Raji (cell line): ENCODE data around the gene SMAD4.
A peak's percentile ranks its signal among the peaks of the same experiment; 100 is the strongest.

Source experiments
- POLR2A ChIP-seq: IDR thresholded peaks from 2 replicates; pipeline ENCODE4 v1.6.1; 2011; ENCODE audit warnings: low read depth, low read length, control low read depth; ENCODE audit not compliant: insufficient read depth

Gene SMAD4

DNA sequence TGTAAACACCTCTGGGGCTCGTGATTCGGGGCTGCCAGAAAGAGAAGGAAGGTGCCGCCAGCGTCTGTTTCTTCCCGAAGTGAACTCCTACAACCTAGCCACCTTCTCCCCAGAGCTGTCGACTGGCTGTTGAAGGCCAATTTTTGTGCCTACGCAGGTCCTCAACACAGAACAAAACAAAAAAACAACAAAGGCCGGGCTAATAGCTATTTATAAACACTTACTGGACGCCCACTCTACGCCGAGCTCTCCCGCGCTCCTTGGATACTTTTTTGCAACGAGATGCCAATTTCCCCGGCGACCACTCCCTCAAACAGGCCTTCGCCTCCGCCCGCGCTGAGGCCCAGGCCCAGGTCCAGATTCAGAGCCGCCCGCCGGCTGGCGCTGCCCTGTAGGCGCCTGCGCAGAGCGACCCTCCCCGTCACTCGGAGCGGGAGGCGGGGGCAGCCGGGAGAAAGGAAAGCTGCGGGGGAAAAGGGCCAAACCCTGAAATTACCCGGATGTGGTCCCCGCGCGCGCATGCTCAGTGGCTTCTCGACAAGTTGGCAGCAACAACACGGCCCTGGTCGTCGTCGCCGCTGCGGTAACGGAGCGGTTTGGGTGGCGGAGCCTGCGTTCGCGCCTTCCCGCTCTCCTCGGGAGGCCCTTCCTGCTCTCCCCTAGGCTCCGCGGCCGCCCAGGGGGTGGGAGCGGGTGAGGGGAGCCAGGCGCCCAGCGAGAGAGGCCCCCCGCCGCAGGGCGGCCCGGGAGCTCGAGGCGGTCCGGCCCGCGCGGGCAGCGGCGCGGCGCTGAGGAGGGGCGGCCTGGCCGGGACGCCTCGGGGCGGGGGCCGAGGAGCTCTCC is at the start of gene SMAD4:
Gene SMAD4 (plus strand): TSS at position 520 of the 843 bp plus-strand sequence. CDS start 16,834 bp downstream, outside the sequence.
- TF ChIP-seq POLR2A = peak; percentile 96

DNA sequence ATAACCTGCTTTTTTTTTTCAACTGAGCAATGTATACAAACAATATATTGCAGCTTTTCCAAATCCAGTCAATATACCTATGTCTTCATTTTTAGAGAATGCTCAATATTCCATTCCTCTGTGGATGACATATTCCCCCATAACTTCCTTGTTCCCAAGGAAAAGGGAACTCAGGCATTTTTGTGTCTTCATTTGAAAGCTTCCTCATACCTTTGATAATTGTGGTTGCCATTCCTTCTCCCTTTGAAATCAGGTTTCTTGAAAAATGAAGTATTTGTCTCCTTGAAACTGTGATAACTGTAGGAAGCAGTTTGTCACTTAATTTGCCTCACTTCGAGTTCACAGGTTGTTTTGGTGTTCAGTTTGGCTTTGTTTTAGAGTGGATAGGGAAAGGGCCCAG is 48.6 kb upstream of the SMAD4 start:
- TF ChIP-seq POLR2A = no peak

DNA sequence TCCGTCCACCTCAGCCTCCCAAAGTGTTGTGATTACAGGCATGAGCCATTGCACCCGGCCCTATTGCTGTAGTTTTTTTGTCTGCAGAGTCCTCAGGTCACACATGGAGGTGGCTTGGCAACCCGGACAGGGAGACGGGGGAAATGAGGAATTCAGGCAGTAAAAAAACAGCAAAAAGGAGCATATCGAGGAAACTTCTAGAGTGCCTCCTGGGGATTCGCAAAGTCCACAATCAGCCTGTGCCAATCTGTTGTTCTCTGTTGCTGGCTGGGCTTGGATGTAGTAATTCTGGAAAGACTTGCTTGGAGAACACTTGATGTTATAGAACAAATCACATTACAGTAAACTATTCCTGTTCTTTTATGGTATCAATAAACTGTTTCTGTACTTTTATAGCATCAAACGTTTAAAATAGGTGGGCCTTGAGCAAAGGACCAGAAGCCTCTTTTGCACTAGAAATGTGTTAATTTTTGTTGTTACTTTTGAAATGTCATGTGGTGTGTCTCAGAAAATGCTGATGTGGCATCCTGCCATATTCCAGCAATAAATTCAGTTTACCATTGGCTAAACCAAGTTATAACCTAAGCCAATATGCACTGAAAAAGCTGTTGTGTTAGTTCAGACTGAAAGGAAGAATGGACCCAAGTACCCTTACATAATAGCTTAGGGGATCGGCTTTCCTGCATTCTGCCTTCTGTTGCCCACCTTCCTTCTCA is 47.8 kb upstream of the SMAD4 start:
- TF ChIP-seq POLR2A = no peak

DNA sequence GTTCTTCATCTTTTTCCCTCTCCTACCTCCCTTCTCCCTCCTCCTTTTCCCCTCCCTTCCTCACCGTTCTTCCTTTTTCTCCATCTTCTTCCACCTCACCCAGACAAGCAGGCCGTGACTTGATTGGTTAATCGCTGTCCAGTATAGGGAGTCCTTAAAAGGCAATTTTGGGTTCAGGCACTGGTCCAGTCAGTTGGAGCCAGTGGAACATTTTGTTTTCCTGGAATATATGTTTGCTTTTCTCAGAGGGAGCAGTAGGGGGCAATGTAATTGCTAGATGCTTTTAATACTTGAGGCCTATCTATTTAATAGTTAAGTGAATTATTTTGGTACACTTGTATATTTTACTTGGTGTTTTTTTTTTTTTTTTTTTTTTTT is 47.2 kb upstream of the SMAD4 start:
- TF ChIP-seq POLR2A = no peak

DNA sequence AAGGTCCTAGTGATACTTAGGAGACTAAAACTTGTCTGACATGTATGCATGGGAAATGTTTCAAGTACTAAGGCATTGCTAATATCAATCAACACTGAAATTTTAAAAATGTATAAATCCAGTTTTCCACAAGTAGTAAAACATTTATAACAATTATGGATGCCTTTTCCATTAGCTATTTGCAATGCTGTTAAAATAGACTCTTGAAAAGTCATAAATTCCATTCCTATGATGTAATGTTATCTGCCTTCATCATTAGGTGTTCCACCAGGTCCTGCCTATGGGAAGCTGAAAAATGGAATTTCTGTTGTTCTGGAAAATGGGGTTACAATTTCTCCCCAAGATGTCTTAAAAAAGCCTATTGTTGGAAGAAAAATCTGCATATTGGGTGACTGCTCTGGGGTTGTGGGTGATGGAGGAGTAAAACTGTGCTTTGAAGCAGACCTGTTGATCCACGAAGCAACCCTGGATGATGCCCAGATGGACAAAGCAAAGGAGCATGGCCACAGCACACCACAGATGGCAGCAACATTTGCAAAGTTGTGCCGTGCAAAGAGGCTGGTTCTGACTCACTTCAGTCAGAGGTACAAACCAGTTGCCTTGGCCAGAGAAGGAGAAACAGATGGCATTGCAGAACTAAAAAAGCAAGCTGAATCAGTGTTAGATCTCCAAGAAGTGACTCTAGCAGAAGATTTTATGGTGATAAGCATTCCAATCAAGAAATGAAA is 43.5 kb upstream of the SMAD4 start:
- no peak for TF ChIP-seq POLR2A

DNA sequence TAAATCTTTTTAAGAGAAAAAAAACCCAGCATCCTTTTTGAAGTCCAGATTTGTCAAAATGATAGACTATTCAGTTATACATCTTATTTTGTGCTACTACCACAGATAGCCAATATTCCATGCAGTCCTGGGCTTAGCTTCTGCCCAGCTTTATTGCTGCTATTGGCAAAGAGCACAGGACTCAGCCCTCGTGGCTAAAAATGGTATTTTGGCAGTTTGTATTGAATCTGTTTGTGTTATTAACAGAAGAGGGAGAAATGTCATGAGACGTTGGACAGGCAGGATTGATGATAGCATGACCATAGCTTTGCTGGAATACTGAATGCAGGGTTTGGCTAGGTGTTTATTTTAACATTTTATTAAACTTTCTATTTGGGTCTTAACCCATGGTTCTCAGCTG is 42.8 kb upstream of the SMAD4 start:
- TF ChIP-seq POLR2A = no peak

DNA sequence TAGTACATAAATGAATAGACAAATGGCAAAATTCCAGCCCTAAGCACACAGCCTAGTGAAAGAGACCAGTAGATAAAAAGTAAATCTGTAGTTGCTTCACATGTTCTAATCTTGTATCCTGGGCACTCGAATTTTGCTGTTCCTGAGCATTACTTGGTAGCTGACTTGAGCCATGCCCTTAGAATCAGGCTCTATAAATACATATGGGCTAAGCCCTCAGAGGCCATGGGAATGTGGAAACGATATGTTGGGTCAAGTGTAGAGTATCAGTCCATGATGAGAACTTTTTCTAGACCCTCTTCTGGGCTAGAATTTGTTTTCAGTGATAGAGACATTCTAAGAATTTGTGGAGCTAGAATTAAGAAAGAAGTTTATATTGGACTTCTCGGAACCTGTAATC is 40.3 kb upstream of the SMAD4 start:
- no peak for TF ChIP-seq POLR2A

DNA sequence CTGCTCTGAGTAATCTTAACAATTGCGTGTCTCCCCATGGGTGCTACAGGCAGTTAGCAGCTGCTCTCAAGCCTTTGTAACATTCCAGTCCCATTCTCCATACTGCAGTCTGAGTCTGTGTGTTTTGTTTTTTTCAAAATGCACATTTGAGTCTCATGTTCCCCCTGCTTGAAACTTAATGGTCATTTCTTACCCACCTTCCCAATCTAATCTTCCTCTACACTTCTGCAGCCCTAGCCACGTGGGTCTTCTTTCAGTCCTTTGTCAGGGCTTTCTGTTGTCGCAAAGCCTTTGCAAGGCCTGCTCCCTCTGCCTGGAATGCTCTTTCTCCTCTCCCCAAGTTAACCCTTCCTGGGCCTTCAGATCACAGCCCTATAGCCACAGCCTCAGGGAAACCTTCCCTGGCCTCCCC is 37.7 kb upstream of the SMAD4 start:
- no peak for TF ChIP-seq POLR2A

DNA sequence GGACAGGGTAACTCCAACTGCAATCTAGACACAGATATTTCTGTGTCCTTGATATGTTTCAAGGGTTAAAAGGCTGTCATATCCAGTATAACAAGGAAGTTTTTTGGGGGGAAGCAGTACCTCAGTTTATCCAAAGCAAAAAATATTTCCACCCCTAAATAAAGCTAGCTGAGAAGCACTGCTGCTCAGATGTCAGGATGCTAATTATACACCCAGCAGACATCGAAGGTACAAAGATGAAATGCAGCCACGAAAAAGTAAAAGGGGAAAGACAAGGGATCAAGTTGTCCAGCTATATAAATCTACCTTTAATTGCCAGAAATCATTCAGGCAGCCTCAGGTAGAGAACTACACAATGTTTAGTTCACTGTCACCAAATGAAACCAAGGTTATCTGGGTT is 36.0 kb upstream of the SMAD4 start:
- TF ChIP-seq POLR2A = no peak

DNA sequence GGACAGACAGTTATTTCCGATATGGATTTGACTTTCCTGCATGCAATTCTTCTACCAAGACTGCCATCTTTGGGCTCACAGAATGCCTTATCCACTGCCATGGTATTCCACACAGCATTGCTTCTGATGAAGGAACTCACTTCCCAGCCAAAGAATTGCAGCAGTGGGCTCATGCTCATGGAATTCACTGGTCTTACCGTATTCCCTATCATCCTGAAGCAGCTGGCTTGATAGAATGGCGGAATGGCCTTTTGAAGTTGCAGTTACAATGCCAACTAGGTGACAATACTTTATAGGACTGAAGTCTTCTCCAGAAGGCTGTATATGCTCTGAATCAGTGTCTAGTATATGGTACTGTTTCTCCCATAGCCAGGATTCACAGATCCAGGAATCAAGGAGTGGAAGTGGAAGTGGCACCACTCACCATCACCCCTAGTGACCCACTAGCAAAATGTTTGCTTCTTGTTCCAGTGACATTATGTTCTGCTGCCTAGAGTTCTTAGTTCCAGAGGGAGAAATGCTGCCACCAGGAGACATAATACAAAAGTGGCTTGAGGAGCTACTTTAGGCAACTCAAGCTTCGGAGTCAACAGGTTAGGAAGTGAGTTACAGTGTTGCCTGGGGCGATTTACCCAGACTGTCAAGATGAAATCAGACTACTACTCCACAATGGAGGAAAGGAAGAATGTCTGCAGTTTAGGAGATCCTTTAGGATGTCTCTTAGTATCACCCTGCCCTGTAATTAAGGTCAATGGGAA is 23.8 kb upstream of the SMAD4 start:
- no peak for TF ChIP-seq POLR2A

DNA sequence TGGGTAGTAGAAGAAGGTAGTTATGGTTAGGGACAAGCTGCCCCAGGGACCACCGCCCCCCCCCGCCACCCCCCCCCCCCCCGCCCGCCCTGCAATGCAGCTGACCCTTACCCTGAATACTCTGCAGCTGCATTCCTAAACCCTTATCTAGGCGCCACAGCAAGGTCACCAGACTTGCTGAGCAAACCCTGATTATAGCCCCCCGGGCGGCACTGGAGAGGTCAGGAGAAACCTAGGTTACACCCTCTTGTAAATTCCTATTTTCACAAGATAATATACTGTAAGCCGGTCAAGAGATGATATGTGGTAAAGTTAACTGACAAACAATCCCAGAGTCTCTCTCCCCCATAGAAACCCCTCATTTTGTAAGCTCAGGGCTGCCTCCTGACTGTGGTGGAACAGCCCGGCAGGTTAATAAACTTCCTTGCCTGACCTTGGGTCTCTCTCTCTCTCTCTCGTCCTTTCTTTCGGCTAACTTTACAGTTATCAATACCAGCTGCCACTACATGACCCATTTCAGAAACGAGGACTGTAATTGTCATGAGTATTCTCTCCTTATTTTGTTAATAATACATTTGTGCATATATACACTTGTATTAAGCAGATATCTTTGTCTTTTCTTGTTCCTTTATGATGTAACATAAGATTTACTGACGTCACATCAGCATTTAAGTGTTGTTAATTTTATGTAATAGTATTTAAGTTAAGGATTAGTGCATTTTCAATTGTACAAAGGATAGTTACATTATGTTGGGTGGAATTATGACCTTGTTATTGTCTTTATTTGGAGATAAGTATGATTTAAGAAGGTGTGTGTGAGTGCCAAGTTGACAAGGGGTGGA is 22.8 kb upstream of the SMAD4 start:
- no peak for TF ChIP-seq POLR2A

DNA sequence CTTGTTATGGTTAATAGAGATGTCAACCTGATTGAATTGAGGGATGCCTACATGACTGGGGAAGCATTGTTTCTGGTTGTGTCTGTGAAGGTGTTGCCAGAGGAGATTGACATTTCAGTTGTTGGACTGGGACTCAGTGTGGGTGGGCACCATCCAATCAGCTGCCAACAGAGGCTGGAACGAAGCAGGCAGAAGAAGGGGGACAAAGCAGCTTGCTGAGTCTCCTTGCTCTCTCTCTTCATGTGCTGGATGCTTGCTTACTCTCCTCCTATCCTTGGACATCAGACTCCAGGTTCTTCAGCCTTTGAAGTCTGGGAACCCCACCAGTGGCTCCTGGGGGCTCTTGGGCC is 22.2 kb upstream of the SMAD4 start:
- TF ChIP-seq POLR2A = no peak

DNA sequence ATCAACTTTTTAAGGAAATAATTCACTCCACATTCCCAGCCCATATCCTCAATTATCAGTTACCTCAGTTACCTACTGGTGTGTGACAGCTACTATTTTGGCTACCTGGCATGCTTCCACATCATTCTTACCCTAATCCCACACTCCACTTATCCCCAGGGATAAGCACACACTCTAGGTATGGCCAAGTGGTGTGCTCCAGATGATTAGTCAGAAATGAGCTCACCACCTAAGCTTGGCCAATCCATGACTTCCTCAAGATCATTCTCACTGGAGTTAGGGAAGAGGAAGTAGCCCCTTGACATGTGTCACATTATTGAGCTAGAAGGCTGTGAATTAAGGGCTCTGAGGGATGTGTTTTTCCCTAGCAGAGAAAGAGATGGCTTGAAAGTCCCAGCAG is 20.9 kb upstream of the SMAD4 start:
- no peak for TF ChIP-seq POLR2A

DNA sequence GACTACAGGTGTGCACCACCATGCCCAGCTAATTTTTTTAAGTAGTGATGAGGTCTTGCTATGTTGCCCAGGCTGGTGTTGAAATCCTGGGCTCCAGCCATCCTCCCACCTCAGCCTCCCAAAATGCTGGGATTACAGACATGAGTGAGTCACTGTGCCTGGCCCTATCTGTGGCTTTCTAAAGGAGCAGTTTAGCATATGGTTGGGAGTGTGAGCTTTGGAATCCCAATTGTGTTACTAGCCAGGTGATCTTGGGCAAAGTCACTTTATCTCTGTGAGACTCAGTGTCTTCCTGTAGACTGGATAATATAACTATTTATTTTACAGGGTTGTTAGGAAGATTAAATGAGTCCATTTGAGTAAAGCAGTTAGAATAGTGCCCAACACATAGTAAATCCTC is 19.8 kb upstream of the SMAD4 start:
- TF ChIP-seq POLR2A = no peak
